Measurements from ENCODE around the gene RPS2.

DNA sequence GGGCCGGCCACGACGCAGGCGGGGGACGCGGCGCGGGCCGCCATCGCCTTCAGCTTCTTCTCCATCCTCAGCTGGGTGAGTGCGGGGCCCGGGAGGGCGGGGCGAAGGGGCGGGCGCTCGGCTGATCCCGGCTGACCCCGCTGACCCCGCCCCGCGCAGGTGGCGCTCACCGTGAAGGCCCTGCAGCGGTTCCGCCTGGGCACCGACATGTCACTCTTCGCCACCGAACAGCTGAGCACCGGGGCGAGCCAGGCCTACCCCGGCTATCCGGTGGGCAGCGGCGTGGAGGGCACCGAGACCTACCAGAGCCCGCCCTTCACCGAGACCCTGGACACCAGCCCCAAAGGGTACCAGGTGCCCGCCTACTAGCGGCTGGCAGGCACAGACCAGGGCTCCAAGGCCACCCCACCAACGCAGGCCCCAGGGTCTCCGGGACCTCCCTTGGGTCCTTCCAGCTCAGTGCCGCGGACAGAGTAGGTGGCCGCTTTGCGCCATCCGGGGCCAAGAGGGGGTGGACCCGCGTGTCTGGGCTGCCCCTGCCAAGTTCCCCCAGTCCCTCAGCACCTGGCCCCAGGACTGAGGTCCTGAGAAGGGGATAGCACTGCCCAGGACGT lies 28.2 kb upstream of the RPS2 start:
- no peak for TF ChIP-seq CTCF (IDR thresholded peaks at IDR 0.05 in 8 of 11, conservative IDR thresholded peaks at IDR 0.05 in 3 of 11)
- TF ChIP-seq POLR2A (IDR thresholded peaks at IDR 0.05), result no peak
